C4-2B (cell line): Measurements from ENCODE around the gene CAMTA1.

Experiments used
- H3K27ac ChIP-seq: fragments of 450-650 bp; 2 replicates; pipeline ENCODE4 v1.5.1; 2017
- CTCF ChIP-seq: fragments of 450-650 bp; conservative IDR thresholded peaks from 2 replicates; pipeline ENCODE4 v1.5.1; 2017; ENCODE audit warnings: mild to moderate bottlenecking
- ZFX ChIP-seq: fragments of 450-650 bp; IDR thresholded peaks from 2 replicates; pipeline ENCODE4 v1.6.1; 2017

The CAMTA1 gene

GRCh38 chr1:7313081-7313546 lies 527.9 kb downstream of the CAMTA1 start:
- no peak for TF ChIP-seq ZFX
- TF ChIP-seq CTCF: no peak
- H3K27ac ChIP-seq: no peak overlapping the region

- H3K27ac ChIP-seq: no peak overlapping the region
- TF ChIP-seq ZFX: no peak
- TF ChIP-seq CTCF: no peak
Observed at GRCh38 chr1:7313826-7314225, 528.6 kb downstream of the CAMTA1 start.

GRCh38 chr1:7315316-7315715 lies 530.1 kb downstream of the CAMTA1 start:
- no peak overlapping the region for H3K27ac ChIP-seq
- TF ChIP-seq ZFX (no peak), CTCF (no peak)

- no peak overlapping the region for H3K27ac ChIP-seq
- TF ChIP-seq CTCF: no peak
- no peak for TF ChIP-seq ZFX
Observed at GRCh38 chr1:7315946-7316345, 530.7 kb downstream of the CAMTA1 start.

GRCh38 chr1:7317888-7318287 lies 532.6 kb downstream of the CAMTA1 start:
- TF ChIP-seq CTCF (no peak), ZFX (no peak)

GRCh38 chr1:7319196-7319595 lies 533.9 kb downstream of the CAMTA1 start:
- no peak for TF ChIP-seq CTCF
- no peak for TF ChIP-seq ZFX
- no peak overlapping the region for H3K27ac ChIP-seq

More at GRCh38 chr1:7317888-7318287, 532.6 kb downstream of the CAMTA1 start:
- H3K27ac ChIP-seq: no peak overlapping the region

GRCh38 chr1:7320661-7321060 lies 535.4 kb downstream of the CAMTA1 start:
- no peak overlapping the region for H3K27ac ChIP-seq
- no peak for TF ChIP-seq ZFX
- no peak for TF ChIP-seq CTCF
